ENCODE data around the gene ARMH3.
"Not testable (repeated sequence)": the region's sequence is repeated elsewhere in the genome, so short reads cannot be mapped to it uniquely, and the experiment has no call there.

Gene ARMH3, protein sequence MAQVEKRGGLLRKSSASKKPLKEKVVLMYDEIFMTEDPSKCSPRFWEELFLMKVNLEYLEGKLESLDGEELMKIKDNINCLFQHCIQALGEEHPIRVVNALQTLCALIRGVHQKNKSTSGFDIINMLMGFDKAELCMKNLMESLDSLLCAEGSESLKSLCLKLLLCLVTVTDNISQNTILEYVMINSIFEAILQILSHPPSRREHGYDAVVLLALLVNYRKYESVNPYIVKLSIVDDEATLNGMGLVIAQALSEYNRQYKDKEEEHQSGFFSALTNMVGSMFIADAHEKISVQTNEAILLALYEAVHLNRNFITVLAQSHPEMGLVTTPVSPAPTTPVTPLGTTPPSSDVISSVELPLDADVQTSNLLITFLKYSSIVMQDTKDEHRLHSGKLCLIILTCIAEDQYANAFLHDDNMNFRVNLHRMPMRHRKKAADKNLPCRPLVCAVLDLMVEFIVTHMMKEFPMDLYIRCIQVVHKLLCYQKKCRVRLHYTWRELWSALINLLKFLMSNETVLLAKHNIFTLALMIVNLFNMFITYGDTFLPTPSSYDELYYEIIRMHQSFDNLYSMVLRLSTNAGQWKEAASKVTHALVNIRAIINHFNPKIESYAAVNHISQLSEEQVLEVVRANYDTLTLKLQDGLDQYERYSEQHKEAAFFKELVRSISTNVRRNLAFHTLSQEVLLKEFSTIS

DNA sequence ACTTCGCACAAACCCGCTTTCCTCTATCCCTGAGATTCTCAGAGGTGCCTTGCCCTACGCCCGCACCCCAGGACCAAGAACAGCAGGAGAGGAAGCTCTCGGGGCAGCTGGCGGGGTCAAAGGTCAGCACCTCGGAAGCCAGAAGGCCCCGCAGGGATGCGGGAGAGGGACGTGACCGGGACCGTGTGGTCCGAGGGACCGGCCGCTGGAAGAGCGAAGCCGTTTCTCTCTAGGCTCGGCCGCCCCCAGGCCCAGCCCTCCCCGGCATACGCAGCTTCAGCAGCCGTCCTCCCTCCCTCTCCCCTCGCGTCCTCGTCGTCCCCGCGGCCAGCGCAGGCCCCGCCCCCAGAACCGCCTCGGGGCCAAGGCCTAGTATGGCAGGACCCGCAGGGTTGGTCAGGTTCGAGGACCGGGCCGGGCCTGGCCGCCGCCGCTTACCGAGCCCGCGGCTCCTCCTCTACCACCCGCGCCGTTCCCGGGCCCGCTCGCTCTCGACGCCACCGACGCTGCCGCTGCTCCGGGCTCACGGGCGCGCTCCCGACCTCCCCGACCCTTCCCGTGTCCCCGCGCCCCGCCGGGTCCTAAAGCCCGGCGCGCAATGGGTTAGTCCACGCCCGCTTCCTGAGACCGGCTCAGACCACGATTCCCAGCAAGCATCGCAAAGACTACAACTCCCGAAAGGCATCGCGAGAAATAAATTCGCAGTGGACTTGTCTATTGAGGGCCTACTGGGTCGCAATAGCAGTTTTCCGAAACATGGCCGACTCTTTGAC, at the start of gene ARMH3:
Gene ARMH3, minus strand, starts transcription at position 527 of the 773 bp plus-strand sequence. CDS start 16,059 bp downstream, outside the sequence.
- peak; percentile 94 for DNase-seq

DNA sequence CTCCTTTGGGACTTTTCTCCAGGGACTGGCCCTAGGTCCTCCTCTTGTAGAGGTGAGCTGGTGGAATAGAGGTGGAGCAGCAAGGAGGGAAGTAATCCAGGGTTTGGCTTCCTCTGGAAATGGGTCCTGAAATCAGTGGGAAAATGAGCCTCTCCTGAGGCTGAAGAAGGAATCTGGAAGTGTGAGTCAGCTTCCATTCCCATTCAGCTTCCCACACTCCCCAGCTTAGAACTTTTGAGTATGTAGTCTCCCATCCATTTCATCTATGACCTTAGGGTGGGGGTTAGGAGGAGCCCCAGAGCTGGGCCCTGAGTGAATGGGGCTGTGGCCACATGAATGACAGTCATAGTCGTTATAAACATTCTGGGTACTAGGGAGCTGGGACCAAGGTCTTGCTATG, 46.4 kb upstream of the ARMH3 start:
- no peak for DNase-seq

DNA sequence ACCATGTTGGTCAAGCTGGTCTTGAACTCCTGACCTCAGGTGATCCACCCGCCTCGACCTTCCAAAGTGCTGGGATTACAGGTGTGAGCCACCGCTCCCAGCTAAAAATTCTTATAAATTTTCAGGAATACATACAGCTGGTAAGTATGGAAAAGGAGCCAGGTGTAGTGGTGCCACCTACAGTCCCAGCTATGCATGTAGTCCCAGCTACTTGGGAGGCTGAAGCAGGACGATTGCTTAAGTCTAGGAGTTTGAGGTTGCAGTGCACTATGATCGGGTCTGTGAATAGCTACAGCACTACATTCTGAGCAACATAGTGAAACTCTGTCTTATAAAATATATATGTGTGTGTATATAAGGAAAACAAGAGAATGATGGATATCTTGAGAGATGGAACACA, 45.2 kb upstream of the ARMH3 start:
- no peak for DNase-seq

DNA sequence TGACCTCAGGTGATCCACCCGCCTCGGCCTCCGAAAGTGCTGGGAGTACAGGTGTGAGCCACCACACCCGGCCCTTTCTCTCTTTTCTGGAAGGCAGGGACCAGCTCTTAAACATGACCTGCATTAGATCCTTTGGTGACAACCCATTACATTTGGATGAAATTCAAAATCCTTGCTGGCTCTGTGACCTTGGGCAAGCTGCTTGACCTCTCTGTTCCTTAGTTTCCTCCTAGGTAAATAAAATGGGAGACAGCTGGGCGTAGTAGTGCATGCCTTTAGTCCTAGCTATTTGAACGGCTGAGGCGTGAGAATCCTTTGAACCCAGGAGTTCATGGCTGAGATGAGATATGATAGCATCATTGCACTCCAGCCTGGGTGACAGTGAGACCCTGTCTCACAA, 40.5 kb upstream of the ARMH3 start:
- no peak for DNase-seq

DNA sequence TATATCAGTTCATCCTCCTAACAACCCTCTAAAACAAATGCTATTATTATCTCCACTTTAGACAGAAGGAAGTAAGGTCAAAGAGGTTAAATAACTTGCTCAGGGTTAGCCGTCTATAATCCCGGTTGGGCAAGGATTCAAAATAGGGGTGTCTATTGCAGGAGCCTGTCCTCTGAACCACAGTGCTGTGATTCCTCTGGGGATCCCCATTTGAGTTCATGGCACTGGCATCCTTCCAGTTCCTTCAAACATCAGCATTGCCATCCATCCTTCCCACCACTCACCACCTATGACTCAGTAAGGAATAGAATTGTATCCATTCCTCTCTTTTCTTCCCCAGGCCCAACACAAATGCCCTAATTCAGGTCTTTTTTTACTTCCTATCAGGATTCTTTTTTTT, 34.8 kb upstream of the ARMH3 start:
- no peak for DNase-seq

DNA sequence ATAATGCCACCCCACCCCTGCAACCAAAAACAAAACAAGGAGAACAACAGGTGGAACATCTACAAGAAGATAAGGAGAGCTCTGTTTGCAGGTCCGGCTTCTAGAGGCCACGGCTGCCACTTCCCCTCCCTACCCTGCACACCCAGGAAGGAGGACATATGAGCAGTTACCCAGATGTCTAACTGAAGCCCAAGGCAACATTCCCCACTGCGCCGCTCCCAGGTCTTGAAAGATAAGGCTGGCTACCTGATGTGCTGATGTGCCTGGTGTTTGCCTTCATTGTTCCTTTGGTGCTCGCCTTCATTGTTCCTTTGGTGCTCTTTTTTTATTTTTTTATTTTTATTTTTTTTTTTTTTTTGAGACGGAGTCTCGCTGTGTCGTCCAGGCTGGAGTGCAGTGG, 30.2 kb upstream of the ARMH3 start:
- no peak for DNase-seq

DNA sequence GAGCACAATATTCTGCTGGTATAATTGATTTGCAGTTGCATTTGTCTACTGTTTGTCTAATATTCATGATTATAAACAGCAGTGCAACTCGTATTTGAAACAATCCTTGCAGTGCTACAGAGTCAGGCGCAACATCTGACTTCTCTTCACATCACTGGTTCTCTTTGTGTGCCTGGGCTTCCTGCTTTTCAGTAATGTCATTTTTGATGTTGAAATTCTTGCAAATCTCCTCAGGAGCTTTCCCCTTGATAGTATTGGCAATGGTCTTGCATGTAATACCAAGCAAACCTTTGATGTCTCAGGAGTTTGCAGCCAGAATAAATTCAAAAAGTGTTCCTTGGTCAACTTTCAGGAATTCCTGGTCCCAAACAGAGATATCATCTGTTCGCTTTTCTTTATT, 29.4 kb upstream of the ARMH3 start:
- DNase-seq = no peak

DNA sequence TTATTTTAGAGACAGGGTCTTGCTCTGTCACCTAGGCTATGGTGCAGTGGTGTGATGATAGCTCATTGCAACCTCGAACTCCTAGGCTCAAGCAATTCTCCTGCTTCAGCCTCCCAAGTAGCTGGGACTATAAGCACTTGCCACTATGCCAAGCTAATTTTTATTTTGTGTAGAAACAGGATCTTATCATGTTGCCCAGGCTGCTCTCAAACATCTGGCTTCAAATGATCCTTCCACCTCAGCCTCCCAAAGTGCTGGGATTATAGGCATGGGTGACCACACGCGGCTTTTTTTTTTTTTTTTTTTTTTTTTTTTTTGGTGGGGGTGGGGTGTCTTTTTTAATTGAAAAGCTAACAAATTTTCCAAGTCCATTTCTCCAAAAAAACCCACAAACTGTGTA, 27.6 kb upstream of the ARMH3 start:
- no peak for DNase-seq

DNA sequence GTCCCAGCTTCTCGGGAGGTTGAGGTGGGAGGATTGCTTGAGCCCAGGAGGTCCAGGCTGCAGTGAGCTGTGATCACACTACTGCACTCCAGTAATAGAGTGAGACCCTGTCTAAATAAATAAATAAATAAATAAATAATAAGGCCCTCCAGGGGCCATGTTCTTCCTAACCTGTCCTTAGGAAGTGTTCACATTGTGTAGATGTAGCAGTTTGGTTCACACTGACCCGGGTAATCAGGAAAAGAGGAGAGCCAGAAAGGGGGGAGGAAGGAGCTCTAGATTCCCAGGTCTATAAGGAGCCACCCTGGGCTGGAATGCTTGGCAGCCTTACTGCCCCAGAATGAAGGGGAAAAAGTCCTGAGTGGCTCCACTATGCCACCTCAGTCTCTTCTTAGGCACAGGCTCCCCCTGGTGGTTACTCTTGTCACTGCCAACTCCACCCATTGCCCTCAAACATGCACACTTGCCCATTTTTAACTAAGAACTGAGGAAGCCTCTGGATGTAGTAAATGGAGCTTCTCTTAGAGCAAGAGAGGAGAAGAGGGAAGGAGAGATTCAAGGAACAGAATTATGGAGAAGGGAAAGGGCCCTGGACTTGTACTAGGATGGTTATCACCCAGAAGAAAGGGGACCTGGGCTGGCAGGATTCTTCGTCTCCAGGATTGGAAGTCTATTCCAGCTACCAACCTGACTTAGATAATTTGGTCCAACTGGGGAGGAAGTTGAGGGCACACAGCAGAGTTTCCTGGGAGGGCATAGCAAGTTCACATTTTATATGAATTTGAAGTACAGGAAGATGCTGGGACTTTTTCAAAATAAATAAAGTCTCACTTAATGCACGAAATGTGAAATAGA, 16.9 kb upstream of the ARMH3 start:
- peak; percentile 86 for DNase-seq

DNA sequence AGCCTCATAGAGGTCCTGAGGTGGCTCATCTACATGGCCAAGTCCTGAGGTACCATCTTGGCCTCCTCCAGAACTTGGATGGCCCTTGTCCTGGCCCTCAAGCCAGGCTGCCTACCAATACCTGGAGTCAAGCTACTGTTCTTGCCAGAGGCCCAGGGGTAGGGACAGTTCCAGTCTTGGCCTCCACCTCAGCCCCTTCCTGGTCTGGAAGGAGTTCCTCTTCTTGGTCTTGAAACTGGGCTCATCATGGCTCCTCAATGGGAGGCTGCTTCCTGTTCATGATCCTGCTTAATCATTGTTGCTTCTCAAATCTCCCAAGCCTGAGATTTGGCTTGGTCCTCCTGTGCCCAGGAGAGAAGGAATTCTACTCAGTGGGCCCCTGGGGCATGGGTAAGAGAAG, 13.1 kb upstream of the ARMH3 start:
- no peak for DNase-seq

DNA sequence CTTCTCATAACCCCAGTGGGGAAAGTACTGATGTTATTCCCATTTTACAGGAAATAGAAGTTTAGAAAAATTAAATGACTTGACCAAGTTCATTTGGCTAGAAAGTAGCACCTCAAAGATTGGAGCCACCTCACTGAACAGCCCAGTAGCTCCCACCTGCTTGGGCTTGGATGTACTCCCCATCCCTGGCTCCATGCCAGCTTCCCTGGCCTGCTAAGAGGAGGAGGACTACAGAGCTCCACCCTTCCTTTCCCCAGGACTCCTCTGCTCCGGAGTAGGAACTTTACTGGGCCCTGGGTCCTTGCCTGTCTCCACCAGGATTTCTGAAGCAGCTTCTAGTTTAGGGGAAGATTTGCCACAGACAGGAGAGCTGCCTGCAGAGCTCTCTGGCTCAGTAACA, 12.2 kb upstream of the ARMH3 start:
- no peak for DNase-seq

DNA sequence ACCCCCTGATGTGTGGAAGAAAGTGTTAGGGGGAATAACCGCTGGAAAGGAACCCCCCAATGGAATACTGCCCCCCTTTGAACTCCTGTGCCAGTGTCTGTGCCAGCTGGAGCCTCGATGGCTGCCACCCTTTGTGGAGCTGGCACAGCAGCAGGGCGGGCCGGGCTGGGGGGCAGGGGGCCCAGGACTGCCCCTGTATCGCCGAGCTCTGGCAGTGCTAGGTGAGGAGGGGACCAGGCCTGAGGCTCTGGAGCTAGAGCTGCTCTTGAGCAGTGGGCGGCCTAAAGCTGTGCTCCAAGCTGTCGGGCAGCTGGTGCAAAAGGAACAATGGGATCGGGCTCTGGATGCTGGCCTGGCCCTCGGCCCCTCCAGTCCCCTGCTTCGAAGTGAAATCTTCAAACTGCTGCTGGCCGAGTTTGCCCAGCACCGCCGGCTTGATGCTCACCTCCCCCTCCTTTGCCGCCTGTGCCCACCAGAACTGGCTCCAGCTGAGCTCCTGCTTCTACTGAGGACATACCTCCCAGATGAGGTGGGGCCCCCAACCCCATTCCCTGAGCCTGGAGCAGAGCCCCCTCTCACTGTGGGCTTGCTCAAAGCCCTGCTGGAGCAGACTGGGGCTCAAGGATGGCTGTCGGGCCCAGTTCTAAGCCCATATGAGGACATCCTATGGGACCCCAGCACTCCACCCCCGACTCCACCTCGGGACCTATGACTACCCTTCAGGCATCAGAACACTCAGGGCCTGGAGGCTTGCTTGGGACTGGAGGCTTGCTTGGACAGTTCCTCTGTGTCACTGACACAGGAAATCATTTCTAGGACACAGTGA, 11.3 kb upstream of the ARMH3 start:
- DNase-seq = no peak

DNA sequence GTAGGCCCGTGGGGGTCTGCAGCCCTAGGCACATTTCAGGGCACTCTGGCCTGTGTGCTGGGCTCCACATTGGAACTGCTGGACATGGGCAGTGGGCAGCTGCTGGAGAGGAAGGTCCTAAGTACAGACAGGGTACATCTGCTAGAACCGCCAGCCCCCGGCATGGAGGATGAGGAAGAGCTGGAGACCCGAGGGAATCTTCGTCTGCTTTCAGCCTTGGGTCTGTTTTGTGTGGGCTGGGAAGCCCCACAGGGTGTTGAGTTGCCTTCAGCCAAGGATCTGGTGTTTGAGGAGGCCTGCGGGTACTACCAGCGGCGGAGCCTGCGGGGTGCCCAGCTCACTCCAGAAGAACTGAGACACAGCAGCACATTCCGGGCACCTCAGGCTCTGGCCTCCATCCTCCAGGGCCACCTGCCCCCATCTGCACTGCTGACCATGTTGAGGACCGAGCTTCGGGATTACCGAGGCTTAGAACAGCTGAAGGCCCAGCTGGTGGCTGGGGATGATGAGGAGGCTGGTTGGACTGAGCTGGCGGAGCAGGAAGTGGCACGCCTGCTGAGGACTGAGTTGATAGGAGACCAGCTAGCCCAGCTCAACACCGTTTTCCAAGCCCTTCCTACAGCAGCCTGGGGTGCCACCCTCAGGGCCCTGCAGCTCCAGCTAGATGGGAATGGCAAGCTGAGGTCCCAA, 10.6 kb upstream of the ARMH3 start:
- DNase-seq = no peak

DNA sequence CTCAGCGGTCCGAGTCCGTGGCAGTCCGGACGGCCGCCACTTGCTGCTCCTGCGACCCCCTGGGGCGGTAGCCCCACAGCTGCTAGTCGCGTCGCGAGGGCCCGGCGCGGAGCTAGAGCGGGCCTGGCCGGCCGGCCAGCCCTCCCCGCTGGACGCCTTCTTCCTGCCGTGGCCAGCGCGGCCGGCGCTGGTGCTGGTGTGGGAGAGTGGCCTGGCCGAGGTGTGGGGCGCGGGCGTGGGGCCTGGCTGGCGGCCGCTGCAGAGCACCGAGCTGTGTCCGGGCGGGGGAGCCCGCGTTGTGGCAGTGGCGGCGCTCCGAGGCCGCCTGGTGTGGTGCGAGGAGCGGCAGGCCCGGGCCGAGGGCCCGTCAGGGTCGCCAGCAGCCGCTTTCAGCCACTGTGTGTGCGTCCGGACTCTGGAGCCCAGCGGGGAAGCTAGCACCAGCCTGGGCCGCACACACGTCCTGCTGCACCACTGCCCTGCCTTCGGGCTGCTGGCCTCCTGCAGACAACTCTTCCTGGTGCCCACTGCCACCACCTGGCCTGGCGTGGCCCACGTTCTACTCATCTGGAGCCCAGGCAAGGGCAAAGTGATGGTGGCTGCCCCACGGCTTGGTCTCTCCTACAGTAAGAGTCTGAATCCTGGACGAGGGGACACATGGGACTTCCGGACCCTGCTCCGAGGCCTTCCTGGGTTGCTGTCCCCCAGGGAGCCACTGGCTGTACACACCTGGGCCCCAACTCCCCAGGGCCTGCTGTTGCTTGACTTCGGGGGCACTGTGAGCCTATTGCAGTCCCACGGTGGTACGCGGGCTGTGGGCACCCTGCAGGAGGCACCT, 9.8 kb upstream of the ARMH3 start:
- DNase-seq = peak; percentile 32

DNA sequence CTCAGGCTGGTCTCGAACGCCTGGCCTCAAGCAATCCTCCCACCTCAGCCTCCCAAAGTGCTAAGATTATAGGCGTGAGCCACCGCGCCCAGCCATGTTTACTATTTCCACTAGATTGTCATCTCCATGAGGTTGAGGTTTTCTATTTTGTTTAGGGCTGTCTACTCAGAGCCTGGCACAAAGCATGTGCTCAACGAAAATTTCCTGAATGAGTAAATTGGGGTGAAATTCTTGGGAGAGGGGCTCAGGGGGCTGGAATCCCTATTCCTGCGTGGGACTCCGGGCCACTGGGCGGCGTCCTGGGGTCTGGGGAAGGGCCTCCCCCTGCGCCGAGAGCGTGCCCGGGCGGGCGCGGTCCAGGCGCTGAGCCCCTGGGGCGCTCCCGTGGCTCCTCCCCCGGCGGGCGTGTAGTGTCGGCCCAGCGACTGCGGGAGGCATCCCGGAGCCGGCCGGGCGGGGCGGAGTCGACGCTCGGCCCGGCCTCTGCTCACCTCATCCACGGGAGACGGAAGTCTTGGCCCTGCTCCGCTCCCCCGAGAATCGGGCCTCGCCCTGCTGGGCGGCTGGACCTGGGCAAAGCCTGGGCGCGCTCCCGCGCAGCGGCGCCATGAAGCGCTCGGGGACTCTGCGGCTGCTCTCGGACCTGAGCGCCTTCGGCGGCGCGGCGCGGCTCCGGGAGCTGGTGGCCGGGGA, 9.0 kb upstream of the ARMH3 start, which contains the start of gene HPS6:
Gene HPS6, plus strand, starts transcription at position 482 of the 693 bp plus-strand sequence. Its CDS starts 126 bp downstream, at position 608.
- DNase-seq = peak; percentile 95

DNA sequence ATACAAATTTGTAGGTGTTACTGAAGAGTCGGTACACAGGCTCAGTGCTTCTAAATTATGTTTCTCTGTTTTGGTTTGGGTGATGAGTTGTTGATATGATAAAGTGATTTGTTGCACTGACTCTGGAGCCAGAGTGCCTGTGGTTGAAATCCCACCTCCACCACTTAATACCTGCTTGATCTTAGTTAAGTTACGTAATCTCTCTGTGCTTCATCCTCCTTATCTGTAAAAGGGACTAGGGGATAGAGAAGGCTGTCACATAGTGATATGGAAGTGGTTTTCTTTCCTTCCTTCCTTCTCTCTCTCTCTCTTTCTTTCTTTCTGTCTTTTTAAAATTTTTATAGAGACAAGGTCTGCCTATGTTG, 8.5 kb upstream of the ARMH3 start:
- no peak for DNase-seq

DNA sequence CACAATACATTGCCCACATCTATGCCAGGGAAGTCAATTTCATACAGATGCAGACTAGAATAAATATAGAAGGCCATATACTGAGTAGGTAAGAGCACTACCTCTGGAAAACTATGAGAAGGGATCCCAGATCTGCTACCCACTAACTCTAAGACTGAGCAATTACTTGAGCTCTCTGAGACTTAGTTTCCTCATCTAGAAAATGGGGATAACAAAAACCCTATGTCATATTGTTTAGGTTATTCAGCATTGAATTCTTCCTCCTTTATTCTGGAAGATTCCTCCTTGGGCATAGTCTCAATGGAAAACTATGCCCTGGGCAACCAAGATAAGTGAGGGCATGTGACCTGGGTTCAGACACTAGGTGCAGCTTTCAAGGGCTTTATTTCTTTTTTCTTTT, 4.0 kb upstream of the ARMH3 start:
- no peak for DNase-seq

DNA sequence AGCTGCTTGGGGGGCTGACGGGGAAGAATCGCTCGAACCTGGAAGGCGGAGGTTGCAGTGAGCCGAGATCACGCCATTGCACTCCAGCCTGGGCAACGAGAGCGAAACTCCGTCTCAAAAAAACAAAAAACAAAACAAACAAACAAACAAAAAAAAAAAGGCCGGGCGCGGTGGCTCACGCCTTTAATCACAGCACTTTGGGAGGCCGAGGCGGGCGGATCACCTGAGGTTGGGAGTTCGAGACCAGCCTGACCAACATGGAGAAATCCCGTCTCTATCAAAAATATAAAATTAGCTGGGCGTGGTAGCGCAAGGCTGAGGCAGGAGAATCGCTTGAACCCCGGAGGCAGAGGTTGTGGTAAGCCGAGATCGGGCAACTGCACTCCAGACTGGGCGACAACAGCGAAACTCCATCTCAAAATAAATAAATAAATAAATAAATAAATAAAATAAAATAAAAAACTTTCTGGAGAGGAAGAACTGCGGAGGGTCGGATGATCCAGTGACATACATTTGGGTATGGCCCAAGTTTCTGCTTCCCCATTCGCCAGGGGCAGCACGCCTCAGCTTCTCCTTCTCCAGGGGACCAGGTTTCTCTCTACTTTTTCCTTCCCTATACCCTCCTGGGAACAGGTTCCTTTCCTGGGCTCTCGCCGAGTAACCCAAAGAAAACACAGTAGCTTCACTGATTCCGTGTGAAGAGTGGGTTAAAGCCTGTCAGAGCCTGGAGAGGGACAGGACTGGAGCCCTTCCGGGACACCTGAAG, 909 bp downstream of the ARMH3 start:
- not testable (repeated sequence) for DNase-seq

DNA sequence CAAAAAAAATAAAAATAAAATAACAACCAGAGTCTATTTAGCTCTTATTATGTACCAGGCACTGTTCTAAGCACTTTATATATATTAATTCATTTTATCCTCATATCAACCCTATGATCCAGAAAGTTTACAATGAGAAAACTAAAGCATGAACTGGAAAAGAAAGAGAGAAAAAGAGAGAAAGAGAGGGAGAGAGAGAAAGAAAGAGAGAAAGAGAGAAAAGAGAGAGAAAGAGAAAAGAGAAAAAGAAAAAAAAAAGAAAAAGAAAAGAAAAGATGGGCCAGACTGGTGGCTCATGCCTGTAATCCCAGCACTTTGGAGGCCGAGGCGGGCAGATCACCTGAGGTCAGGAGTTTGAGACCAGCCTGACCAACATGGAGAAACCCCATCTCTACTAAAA, 9.9 kb downstream of the ARMH3 start:
- DNase-seq = no peak

Data from stimulated activated CD4-positive, alpha-beta T cell treated with anti-CD3 and anti-CD28 coated beads, Interleukin-15, amount 100 ng/mL, for 24 hours (primary cell).